22Rv1 (cell line): Measurements from ENCODE around the gene CA7.

Source experiments
- H3K27ac ChIP-seq: fragments of 450-650 bp; 2 replicates; pipeline ENCODE4 v1.5.1; 2017
- CTCF ChIP-seq: fragments of 450-650 bp; IDR thresholded peaks from 2 replicates; pipeline ENCODE4 v1.5.1; 2017; ENCODE audit warnings: mild to moderate bottlenecking
- ZFX ChIP-seq: fragments of 450-650 bp; IDR thresholded peaks from 2 replicates; pipeline ENCODE4 v1.6.1; 2017; ENCODE audit warnings: antibody characterized with exemption, borderline replicate concordance

Gene CA7

DNA sequence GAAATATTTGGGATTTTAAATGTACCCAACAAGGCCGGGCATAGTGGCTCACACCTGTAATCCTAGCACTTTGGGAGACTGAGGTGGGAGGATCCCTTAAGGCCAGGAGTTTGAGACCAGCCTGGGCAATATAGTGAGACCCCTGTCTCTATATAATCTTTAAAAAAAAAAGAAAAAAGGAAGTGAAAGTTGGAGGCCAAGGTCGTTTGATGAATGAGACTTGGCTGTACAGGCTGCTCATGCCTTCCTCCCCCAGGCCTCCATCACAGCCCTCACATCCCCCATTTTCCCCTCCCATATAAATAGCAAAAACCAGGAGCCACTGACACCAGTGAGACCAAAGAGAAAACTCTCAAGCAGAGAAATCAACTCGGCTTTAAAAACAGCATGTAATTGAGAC lies 3.3 kb upstream of the CA7 start:
- no peak overlapping the region for H3K27ac ChIP-seq
- TF ChIP-seq CTCF (no peak), ZFX (no peak)

DNA sequence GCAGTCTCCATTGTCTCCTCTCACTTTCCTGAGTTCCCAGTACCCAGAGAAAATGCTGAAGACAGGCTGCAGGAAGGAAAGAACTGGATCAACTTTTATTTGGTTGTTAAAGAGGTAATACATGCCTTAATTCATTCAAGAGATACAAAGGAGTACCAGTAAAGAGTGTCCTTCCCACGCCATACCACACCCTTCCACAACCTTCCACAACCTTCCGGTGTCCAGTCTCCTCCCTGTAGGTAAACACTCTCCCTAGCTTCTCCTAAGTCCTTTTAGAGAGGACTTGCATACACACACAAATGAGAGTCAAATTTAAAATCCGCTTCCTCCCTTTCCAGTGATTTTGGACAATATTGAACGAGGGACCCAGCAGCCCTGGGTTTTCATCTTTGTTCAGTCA lies 2.8 kb upstream of the CA7 start:
- no peak overlapping the region for H3K27ac ChIP-seq
- no peak for TF ChIP-seq CTCF
- TF ChIP-seq ZFX = no peak

GRCh38 chr16:66842765-66843164 lies 1.4 kb upstream of the CA7 start:
- no peak for TF ChIP-seq CTCF
- TF ChIP-seq ZFX = no peak
- no peak overlapping the region for H3K27ac ChIP-seq

DNA sequence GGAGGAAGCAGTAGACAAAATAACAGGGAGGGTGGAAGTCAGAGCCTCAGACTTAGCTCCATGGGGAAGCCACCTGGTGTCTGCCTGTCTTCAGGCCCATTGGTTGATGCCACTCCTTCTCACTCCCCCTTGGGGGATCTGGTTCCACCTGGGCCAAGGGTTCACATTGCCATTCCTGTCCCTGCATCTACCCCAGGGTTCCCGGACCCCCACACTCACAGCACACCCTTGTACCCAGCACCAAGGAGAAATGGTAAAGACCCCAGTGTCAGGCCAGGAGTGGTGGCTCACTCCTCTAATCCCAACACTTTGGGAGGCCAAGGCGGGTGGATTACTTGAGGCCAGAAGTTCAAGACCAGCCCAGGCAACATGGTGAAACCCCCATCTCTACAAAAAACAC lies 1.0 kb upstream of the CA7 start:
- TF ChIP-seq ZFX (no peak), CTCF (no peak)
- no peak overlapping the region for H3K27ac ChIP-seq

GRCh38 chr16:66844009-66844341 lies 239 bp upstream of the CA7 start:
- H3K27ac ChIP-seq = no peak overlapping the region
- no peak for TF ChIP-seq CTCF
- no peak for TF ChIP-seq ZFX

GRCh38 chr16:66845080-66845410 lies 831 bp downstream of the CA7 start:
- TF ChIP-seq CTCF = no peak
- no peak for TF ChIP-seq ZFX
- no peak overlapping the region for H3K27ac ChIP-seq

DNA sequence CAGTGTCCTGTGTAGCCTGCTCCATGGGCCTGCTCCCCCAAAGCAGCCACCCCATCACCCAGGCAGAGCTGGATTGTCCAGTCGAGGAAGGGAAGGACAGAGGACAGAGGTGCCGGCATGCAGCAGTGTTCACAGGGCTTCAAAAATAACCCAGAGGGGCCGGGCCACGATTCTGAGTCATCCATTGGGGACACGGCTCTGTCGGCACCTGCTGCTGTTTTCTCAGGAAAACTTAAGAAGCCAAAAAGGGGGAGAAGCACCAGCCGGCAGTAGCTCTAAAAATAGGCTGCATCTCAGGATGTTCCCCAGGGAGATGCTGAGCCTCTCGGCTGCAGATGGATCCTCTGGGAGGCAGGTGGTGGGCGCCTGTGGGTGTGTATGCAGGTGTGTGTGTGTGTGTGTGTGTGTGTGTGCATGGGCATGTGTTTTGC lies 1.6 kb downstream of the CA7 start:
- TF ChIP-seq CTCF (no peak), ZFX (no peak)
- no peak overlapping the region for H3K27ac ChIP-seq
